H1 (cell line): ENCODE results near the gene ZNF385B. TPM values are rescaled to one million over a fixed set of nuclear protein-coding genes. Genes with fewer than 3 reads are reported as not detected.

Experiments
- CTCF ChIA-PET: fragments of 300-600 bp; sonication (Branson Sonifier 250); formaldehyde crosslinking; loops from one replicate; lab custom pipeline; 2021; ENCODE audit not compliant: partially characterized antibody; lab: Charles Lee
- POLR2A ChIA-PET: fragments of 300-600 bp; sonication (Branson Sonifier 250); formaldehyde crosslinking; loops from one replicate; lab custom pipeline; 2021; ENCODE audit warnings: inconsistent platforms; ENCODE audit not compliant: partially characterized antibody; lab: Charles Lee
- DNase-seq, 2 experiments: peaks; one replicate each; pipeline versions ENCODE4 v3.0.0 to v3.0.0-alpha.2; 2010 to 2022; ENCODE audit warnings: low spot score in 2 of 2, low read depth in 1 of 2, mixed read lengths in 1 of 2
- FAIRE-seq: peaks from 2 replicates; lab custom pipeline; 2011; peaks lifted over from hg19 to GRCh38; lab: Jason Lieb, UNC
- H2AFZ ChIP-seq: 2 replicates; pipeline ENCODE4 v1.8.1; 2012; ENCODE audit warnings: low read length, inconsistent platforms
- H2AK5ac ChIP-seq: 2 replicates; pipeline ENCODE4 v1.6.1; 2013; ENCODE audit warnings: low read depth, low read length
- H2BK120ac ChIP-seq: replicated peaks from 2 replicates; pipeline ENCODE3; 2013; ENCODE audit warnings: low read depth, low read length, inconsistent platforms
- H2BK12ac ChIP-seq: 2 replicates; pipeline ENCODE4 v1.6.1; 2013; ENCODE audit warnings: low read depth, low read length
- H2BK15ac ChIP-seq: 2 replicates; pipeline ENCODE4 v1.6.1; 2013; ENCODE audit warnings: low read length
- H2BK20ac ChIP-seq: 2 replicates; pipeline ENCODE4 v1.6.1; 2013; ENCODE audit warnings: low read length
- H2BK5ac ChIP-seq: 2 replicates; pipeline ENCODE4 v1.6.1; 2013; ENCODE audit warnings: low read depth, low read length
- H3K14ac ChIP-seq: 2 replicates; pipeline ENCODE4 v1.6.1; 2013; ENCODE audit warnings: inconsistent platforms; ENCODE audit not compliant: insufficient read length
- H3K18ac ChIP-seq: 2 replicates; pipeline ENCODE4 v1.6.1; 2013; ENCODE audit warnings: low read length; ENCODE audit errors: extremely low read depth
- H3K23ac ChIP-seq: 2 replicates; pipeline ENCODE4 v1.6.1; 2013; ENCODE audit warnings: inconsistent platforms; ENCODE audit not compliant: insufficient read length
- H3K23me2 ChIP-seq: 2 replicates; pipeline ENCODE4 v1.6.1; 2013; ENCODE audit warnings: low read depth, low read length
- H3K27ac ChIP-seq: 2 replicates; pipeline ENCODE4 v1.6.1; 2011; ENCODE audit warnings: low read depth, low read length, inconsistent platforms
- H3K27me3 ChIP-seq, 4 experiments: replicated peaks in 1 of 4; 1 replicate in 1 of 4; 2 replicates in 3 of 4; pipeline versions ENCODE4 v1.6.1 to v1.8.1; 2011 to 2013; ENCODE audit warnings: low read length in 3 of 4, mild to moderate bottlenecking in 3 of 4, inconsistent platforms in 2 of 4, mixed read lengths in 2 of 4, moderate library complexity in 1 of 4; ENCODE audit not compliant: control insufficient read depth in 3 of 4, insufficient read depth in 3 of 4; ENCODE audit errors: extremely low read depth in 1 of 4
- H3K36me3 ChIP-seq, 4 experiments: 2 replicates each; pipeline versions ENCODE4 v1.6.1 to v1.8.1; 2011 to 2013; ENCODE audit warnings: mild to moderate bottlenecking in 4 of 4, low read length in 3 of 4, moderate library complexity in 2 of 4, control low read depth in 1 of 4, inconsistent platforms in 1 of 4; ENCODE audit not compliant: insufficient read depth in 4 of 4, control insufficient read depth in 2 of 4
- H3K4ac ChIP-seq: replicated peaks from 2 replicates; pipeline ENCODE3; 2013; ENCODE audit warnings: low read length, low read depth, mixed read lengths, inconsistent platforms; ENCODE audit not compliant: insufficient read length
- H3K4me1 ChIP-seq, 4 experiments: replicated peaks in 1 of 4; 1 replicate in 1 of 4; 2 replicates in 3 of 4; pipeline versions ENCODE4 v1.6.1 to v1.8.1; 2011 to 2013; ENCODE audit warnings: low read length in 3 of 4, inconsistent platforms in 2 of 4, mixed read lengths in 1 of 4; ENCODE audit not compliant: insufficient read depth in 4 of 4, control insufficient read depth in 3 of 4
- H3K4me2 ChIP-seq, 2 experiments: 2 replicates each; pipeline versions ENCODE4 v1.6.1 to v1.8.1; 2011 to 2013; ENCODE audit warnings: low read depth in 2 of 2, low read length in 2 of 2, control low read depth in 1 of 2, inconsistent platforms in 1 of 2, mild to moderate bottlenecking in 1 of 2; ENCODE audit not compliant: insufficient read depth in 1 of 2
- H3K4me3 ChIP-seq, 4 experiments: fragments of 200-600, 300-600 bp in 1 of 4; sonication (generic), shearing (Covaris generic), sonication (Bioruptor Twin) in 1 of 4; 2 replicates each; pipeline versions ENCODE4 v1.5.1 to v1.8.1; 2011 to 2016; ENCODE audit warnings: low read length in 4 of 4, low read depth in 3 of 4, control low read depth in 2 of 4, inconsistent platforms in 2 of 4, mild to moderate bottlenecking in 2 of 4, mixed read lengths in 1 of 4, moderate library complexity in 1 of 4; ENCODE audit not compliant: insufficient read depth in 2 of 4; ENCODE audit errors: extremely low read depth in 1 of 4
- H3K56ac ChIP-seq: replicated peaks from 2 replicates; pipeline ENCODE3; 2013; ENCODE audit warnings: low read depth, mild to moderate bottlenecking, mixed read lengths, low read length, inconsistent platforms; ENCODE audit not compliant: insufficient read length
- H3K79me1 ChIP-seq: 2 replicates; pipeline ENCODE4 v1.6.1; 2013; ENCODE audit warnings: low read depth, low read length, control low read depth
- H3K79me2 ChIP-seq, 2 experiments: 2 replicates each; pipeline versions ENCODE4 v1.6.1 to v1.8.1; 2012 to 2013; ENCODE audit warnings: low read length in 2 of 2, mild to moderate bottlenecking in 2 of 2, inconsistent platforms in 1 of 2; ENCODE audit not compliant: insufficient read depth in 2 of 2, control insufficient read depth in 1 of 2
- H3K9ac ChIP-seq, 4 experiments: replicated peaks in 1 of 4; 1 replicate in 1 of 4; 2 replicates in 3 of 4; pipeline versions ENCODE4 v1.6.1 to v1.8.1; 2011 to 2013; ENCODE audit warnings: low read depth in 3 of 4, low read length in 3 of 4, control low read depth in 2 of 4, mild to moderate bottlenecking in 2 of 4, moderate library complexity in 2 of 4, inconsistent platforms in 1 of 4; ENCODE audit errors: extremely low read depth in 1 of 4
- H3K9me3 ChIP-seq, 2 experiments: 2 replicates each; pipeline versions ENCODE4 v1.6.1 to v1.8.1; 2012 to 2013; ENCODE audit warnings: mild to moderate bottlenecking in 2 of 2, moderate library complexity in 2 of 2, control low read depth in 1 of 2, inconsistent platforms in 1 of 2, low read depth in 1 of 2, low read length in 1 of 2, mixed read lengths in 1 of 2; ENCODE audit not compliant: insufficient read depth in 2 of 2
- H4K20me1 ChIP-seq, 2 experiments: replicated peaks in 1 of 2; 2 replicates each; pipeline versions ENCODE3 to v1.8.1; 2011 to 2013; ENCODE audit warnings: inconsistent platforms in 2 of 2, low read length in 2 of 2, mild to moderate bottlenecking in 1 of 2; ENCODE audit not compliant: insufficient read depth in 2 of 2, control insufficient read depth in 1 of 2
- H4K5ac ChIP-seq: 2 replicates; pipeline ENCODE4 v1.6.1; 2013; ENCODE audit warnings: low read length, low read depth, mixed read lengths, inconsistent platforms; ENCODE audit not compliant: insufficient read length
- H4K8ac ChIP-seq: 2 replicates; pipeline ENCODE4 v1.8.0; 2013; ENCODE audit warnings: mild to moderate bottlenecking, moderate library complexity, low read length, inconsistent platforms; ENCODE audit not compliant: insufficient read depth; ENCODE audit errors: extremely low read depth
- H4K91ac ChIP-seq: replicated peaks from 2 replicates; pipeline ENCODE3; 2013; ENCODE audit warnings: low read length, mixed read lengths, inconsistent platforms; ENCODE audit not compliant: insufficient read length
- BCL11A ChIP-seq, 2 experiments: IDR thresholded peaks; one replicate each; pipeline ENCODE4 v1.6.1; 2011; ENCODE audit warnings: low read depth in 2 of 2, low read length in 2 of 2, mild to moderate bottlenecking in 2 of 2
- E2F6 ChIP-seq: IDR thresholded peaks from 2 replicates; pipeline ENCODE4 v1.6.1; 2012; ENCODE audit warnings: inconsistent platforms
- EP300 ChIP-seq, 2 experiments: IDR thresholded peaks; 1 replicate in 1 of 2; 2 replicates in 1 of 2; pipeline ENCODE4 v1.6.1; 2011 to 2012; ENCODE audit warnings: low read depth in 2 of 2, low read length in 2 of 2, mild to moderate bottlenecking in 2 of 2, borderline replicate concordance in 1 of 2, inconsistent platforms in 1 of 2, moderate library complexity in 1 of 2
- HDAC6 ChIP-seq: IDR thresholded peaks from one replicate; pipeline ENCODE4 v1.7.1; 2012; ENCODE audit warnings: low read depth, mild to moderate bottlenecking, inconsistent platforms, low read length, moderate library complexity
- KDM1A ChIP-seq: fragments of 200-600, 300-600 bp; sonication (generic); IDR thresholded peaks from 2 replicates; pipeline ENCODE4 v1.7.1; 2016; ENCODE audit warnings: mild to moderate bottlenecking, low read length, borderline replicate concordance
- KDM4A ChIP-seq: IDR thresholded peaks from one replicate; pipeline ENCODE4 v1.7.1; 2012; ENCODE audit warnings: low read depth, mild to moderate bottlenecking, moderate library complexity, low read length, inconsistent platforms; ENCODE audit not compliant: severe bottlenecking
- MAFK ChIP-seq: IDR thresholded peaks from 2 replicates; pipeline ENCODE4 v1.6.1; 2012; ENCODE audit warnings: low read depth, mild to moderate bottlenecking, improper control_type of control experiment, low read length
- RBBP5 ChIP-seq: IDR thresholded peaks from 2 replicates; pipeline ENCODE4 v1.7.1; 2012; ENCODE audit warnings: low read depth, mild to moderate bottlenecking, inconsistent platforms, low read length, moderate library complexity, borderline replicate concordance
- RXRA ChIP-seq: IDR thresholded peaks from 2 replicates; pipeline ENCODE4 v1.6.1; 2011; ENCODE audit warnings: low read depth, mild to moderate bottlenecking, low read length, moderate library complexity; ENCODE audit not compliant: insufficient read depth
- SAP30 ChIP-seq: fragments of 300-600 bp; sonication (generic); IDR thresholded peaks from 2 replicates; pipeline ENCODE4 v1.7.1; 2012; ENCODE audit warnings: low read length, moderate library complexity, mild to moderate bottlenecking, inconsistent platforms; ENCODE audit not compliant: insufficient read depth, insufficient replicate concordance
- SIRT6 ChIP-seq: IDR thresholded peaks from one replicate; pipeline ENCODE4 v1.7.1; 2012; ENCODE audit warnings: low read length, inconsistent platforms
- SP2 ChIP-seq: IDR thresholded peaks from 2 replicates; pipeline ENCODE4 v1.6.1; 2012; ENCODE audit warnings: mild to moderate bottlenecking, low read length, inconsistent platforms
- TAF7 ChIP-seq: optimal IDR thresholded peaks from 2 replicates; pipeline ENCODE3; 2011; ENCODE audit warnings: low read depth, mild to moderate bottlenecking, inconsistent platforms, low read length, moderate library complexity, borderline replicate concordance
- WGBS, 2 experiments: shearing (Covaris generic) in 1 of 2; methylation state at CpG; one replicate each; pipeline versions ENCODE4 v1.1.6 to v1.1.7; 2013 to 2015; ENCODE audit warnings: low lambda C conversion rate in 2 of 2, mixed read lengths in 2 of 2, inconsistent platforms in 1 of 2, low coverage in 1 of 2, missing lambda C conversion rate in 1 of 2; ENCODE audit not compliant: insufficient replicate concordance in 2 of 2, insufficient coverage in 1 of 2, insufficient read length in 1 of 2; ENCODE audit errors: extremely low coverage in 1 of 2, missing lambda C conversion rate in 1 of 2; 5-methylcytosine and 5-hydroxymethylcytosine counted together
- polyA plus RNA-seq, 7 experiments: library from polyadenylated mRNA; depleted of rRNA in 3 of 7; stranded (reverse) in 5 of 7; unstranded in 2 of 7; fragments of >200 nt in 5 of 7; fragments of 200-250 nt in 2 of 7; gene quantifications; 1 replicate in 5 of 7; 2 replicates in 1 of 7; 4 replicates in 1 of 7; pipeline versions ENCODE4 v1.2.1 to v1.2.3, GENCODE V29; 2011 to 2013; ENCODE audit warnings: missing spikeins in 2 of 7, mixed read lengths in 2 of 7
- total RNA-seq: library from RNA; stranded (reverse); fragmentation: NEBNext Ultra II Directional; extraction: Animal tissue kit (Norgen Biotek cat#: 25700); gene quantifications from 2 replicates; pipeline ENCODE4 v1.2.1, GENCODE V29; 2021

ZNF385B gene
- total and polyA plus RNA-seq, 2 of the 8 experiments (the other 6 are each of a cell fraction or from before 2014, with no cell fraction given), result 1.1 to 3.7 TPM

- FAIRE-seq (no peak), DNase-seq (no peak)
- Histone ChIP-seq H3K56ac (no peak overlapping the region), H3K27ac (no peak overlapping the region), H2AFZ (no peak overlapping the region), H2AK5ac (no peak overlapping the region), H2BK15ac (no peak overlapping the region), H4K20me1 (no peaks in the 10 kb centered on the region), H3K36me3 (no peaks in the 10 kb centered on the region), H3K27me3 (no peaks in the 10 kb centered on the region), H3K9me3 (no peaks in the 10 kb centered on the region), H3K14ac (no peak overlapping the region), H2BK20ac (no peak overlapping the region), H2BK120ac (no peak overlapping the region), H3K4me1 (no peaks in the 10 kb centered on the region; a peak in 3 of 7 replicates), H3K79me1 (no peaks in the 10 kb centered on the region), H3K4me2 (no peak overlapping the region), H2BK12ac (no peak overlapping the region), H3K79me2 (no peaks in the 10 kb centered on the region), H4K91ac (no peak overlapping the region), H4K5ac (no peak overlapping the region), H3K4me3 (no peak overlapping the region), H3K23ac (no peak overlapping the region), H4K8ac (no peak overlapping the region), H3K4ac (no peak overlapping the region), H3K9ac (no peak overlapping the region), H2BK5ac (no peak overlapping the region), H3K18ac (no peak overlapping the region), H3K23me2 (no peaks in the 10 kb centered on the region)
- CTCF ChIA-PET, result interaction anchor here (0.9 kb wide), 1 partner anchor 50 kb away, joined by 3 read pairs; no protein-coding TSS in a partner anchor
- WGBS, 2 experiments, result 83% methylated on average over 2 of the region's 2 CpGs; no CpG with 5 or more reads in 1 of the 2 experiments
- POLR2A ChIA-PET, result no interaction called here
- TF ChIP-seq E2F6 (no peak), KDM4A (no peak), TAF7 (no peak), EP300 (IDR thresholded peaks at IDR 0.05; ENCODE audit: borderline replicate concordance in 1 of 2, low read depth in 2 of 2, low read length in 2 of 2) (no peak), MAFK (no peak), SP2 (no peak), RBBP5 (no peak), HDAC6 (no peak), BCL11A (IDR thresholded peaks at IDR 0.05; ENCODE audit: low read depth in 2 of 2, low read length in 2 of 2) (no peak), SAP30 (no peak), SIRT6 (no peak), KDM1A (no peak), RXRA (no peak)
Measured at GRCh38 chr2:179528576-179529069, 332.8 kb downstream of the ZNF385B start.
